T-helper 2 cell treated with Interferon-gamma antibody and Interleukin-4, amounts not matched to agents 5 μg/mL and 100 μg/mL, for 36 hours (primary cell): ENCODE measurements around the gene CCDC142.

Experiments
- DNase-seq: peaks from one replicate; pipeline ENCODE4 v3.0.0; 2021; ENCODE audit warnings: low spot score
- H3K27ac Mint-ChIP-seq: one replicate; pipeline ENCODE4 v1.8.0; 2021; ENCODE audit warnings: mild to moderate bottlenecking, mixed read lengths
- H3K27me3 Mint-ChIP-seq: one replicate; pipeline ENCODE4 v1.8.0; 2021; ENCODE audit warnings: low read depth, mixed read lengths
- H3K36me3 Mint-ChIP-seq: one replicate; pipeline ENCODE4 v1.8.0; 2021; ENCODE audit warnings: low read depth, mixed read lengths
- H3K4me1 Mint-ChIP-seq: one replicate; pipeline ENCODE4 v1.8.0; 2021; ENCODE audit warnings: low read depth, mixed read lengths
- H3K4me3 Mint-ChIP-seq: one replicate; pipeline ENCODE4 v1.8.0; 2022; ENCODE audit warnings: mild to moderate bottlenecking, moderate library complexity, mixed read lengths
- H3K9me3 Mint-ChIP-seq: one replicate; pipeline ENCODE4 v1.8.0; 2021; ENCODE audit warnings: mixed read lengths

Gene CCDC142

DNA sequence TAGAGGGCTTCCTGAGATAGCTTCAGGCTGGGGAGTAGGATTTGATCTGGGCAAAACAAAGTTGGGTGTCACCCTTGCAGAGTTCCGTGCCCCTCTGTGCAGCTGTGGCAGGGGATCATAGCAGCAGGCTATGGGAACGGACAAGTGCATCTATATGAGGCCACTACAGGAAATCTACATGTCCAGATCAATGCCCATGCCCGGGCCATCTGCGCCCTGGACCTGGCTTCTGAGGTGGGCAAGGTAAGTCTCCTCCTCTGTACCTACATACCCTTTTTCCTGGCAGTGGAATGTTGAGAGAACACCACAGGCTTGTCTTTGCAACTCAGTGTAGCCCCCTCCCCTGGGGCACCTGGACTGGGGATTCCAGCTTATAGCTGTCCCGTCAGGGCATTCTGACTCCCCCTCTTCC is 57.8 kb downstream of the CCDC142 start:
- peaks cover 25% of the 10 kb centered on the region for H3K4me1 Mint-ChIP-seq
- no peaks in the 10 kb centered on the region for H3K27me3 Mint-ChIP-seq
- no peak for DNase-seq
- no peak overlapping the region for H3K4me3 Mint-ChIP-seq
- H3K36me3 Mint-ChIP-seq, result peaks cover 26% of the 10 kb centered on the region
- no peaks in the 10 kb centered on the region for H3K9me3 Mint-ChIP-seq
- H3K27ac Mint-ChIP-seq, result no peak overlapping the region

GRCh38 chr2:74424139-74424992 is 58.4 kb downstream of the CCDC142 start:
- DNase-seq, result no peak
- H3K27me3 Mint-ChIP-seq, result no peaks in the 10 kb centered on the region
- peaks cover 26% of the 10 kb centered on the region for H3K36me3 Mint-ChIP-seq
- H3K4me3 Mint-ChIP-seq, result no peak overlapping the region
- no peaks in the 10 kb centered on the region for H3K9me3 Mint-ChIP-seq
- H3K27ac Mint-ChIP-seq, result no peak overlapping the region
- H3K4me1 Mint-ChIP-seq, result peaks cover 27% of the 10 kb centered on the region
